ENCODE results near the gene PYY.

DNA sequence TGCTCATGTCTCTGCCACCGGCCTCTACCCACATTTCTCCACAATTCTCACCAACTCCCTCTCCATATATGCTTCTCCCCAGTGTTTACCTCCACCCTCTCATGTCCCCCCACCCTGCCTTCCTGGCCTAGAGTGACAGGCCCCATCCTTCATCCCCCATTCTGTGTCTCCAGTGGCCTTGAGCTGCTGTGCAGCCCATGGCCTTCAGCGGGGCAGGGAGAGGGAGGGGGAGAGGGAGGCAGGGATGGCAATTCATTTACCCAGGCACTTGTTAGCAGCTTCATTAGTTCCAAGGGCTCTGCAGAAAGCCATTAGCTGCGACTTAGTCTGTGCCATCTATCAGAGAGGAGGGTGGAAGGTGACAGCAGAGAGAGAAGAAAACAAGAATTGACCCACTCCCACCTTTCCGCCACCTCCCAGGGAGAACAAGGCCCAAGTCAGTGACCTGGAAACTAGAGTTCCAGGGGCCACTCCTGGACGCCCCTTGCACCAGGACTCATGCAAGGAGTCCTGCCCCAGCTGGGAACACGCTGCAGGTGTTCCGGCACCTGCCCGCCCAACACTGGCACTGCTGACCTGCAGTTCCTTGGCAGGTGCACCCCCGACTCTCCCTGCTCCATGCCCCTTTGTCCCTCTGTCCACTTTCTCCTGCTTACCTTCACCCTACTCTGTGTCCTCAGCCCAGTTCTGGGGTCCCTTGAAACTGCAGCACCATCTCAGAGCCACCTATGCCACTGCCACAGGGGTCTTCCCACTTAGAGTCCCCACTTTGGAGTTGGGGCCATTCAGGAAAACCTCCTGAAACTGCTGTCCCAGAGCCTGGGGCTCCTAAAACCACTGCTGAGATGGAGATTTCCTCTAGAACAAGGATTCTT lies 23.5 kb upstream of the PYY start:
- TF ChIP-seq, protein P1, sequence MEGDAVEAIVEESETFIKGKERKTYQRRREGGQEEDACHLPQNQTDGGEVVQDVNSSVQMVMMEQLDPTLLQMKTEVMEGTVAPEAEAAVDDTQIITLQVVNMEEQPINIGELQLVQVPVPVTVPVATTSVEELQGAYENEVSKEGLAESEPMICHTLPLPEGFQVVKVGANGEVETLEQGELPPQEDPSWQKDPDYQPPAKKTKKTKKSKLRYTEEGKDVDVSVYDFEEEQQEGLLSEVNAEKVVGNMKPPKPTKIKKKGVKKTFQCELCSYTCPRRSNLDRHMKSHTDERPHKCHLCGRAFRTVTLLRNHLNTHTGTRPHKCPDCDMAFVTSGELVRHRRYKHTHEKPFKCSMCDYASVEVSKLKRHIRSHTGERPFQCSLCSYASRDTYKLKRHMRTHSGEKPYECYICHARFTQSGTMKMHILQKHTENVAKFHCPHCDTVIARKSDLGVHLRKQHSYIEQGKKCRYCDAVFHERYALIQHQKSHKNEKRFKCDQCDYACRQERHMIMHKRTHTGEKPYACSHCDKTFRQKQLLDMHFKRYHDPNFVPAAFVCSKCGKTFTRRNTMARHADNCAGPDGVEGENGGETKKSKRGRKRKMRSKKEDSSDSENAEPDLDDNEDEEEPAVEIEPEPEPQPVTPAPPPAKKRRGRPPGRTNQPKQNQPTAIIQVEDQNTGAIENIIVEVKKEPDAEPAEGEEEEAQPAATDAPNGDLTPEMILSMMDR (IDR thresholded peaks at IDR 0.05) = no peak
- no peak for TF ChIP-seq POLR2A (IDR thresholded peaks at IDR 0.05)
